GM19043 (cell line): ENCODE measurements around the gene RFX4.
"Not testable (repeated sequence)": the region's sequence is repeated elsewhere in the genome, so short reads cannot be mapped to it uniquely, and the experiment has no call there.

Source experiments
- ATAC-seq: cut with Tn5 transposase; IDR thresholded peaks from one replicate; pipeline ENCODE4 v1.9.1; 2021; ENCODE audit warnings: low read depth; ENCODE audit not compliant: unreplicated experiment

Gene RFX4

DNA sequence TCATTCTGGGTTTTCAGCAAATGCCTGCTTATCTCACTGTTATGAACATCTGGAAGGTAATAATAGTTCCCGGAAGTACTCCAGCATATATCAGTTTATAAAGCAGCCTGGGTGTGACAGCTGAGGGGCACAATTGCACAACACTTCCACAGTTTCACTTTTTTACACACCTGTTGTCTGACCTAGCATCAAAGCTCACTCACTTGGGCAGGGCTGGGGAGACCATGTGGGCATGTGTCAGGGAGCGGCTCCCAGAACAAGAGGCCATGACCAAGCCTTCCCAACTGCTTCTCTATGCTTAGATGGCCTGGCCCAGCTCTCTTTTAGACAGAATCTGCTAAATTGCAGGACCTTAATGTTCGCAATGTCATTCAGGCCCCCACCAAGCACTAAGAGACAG is 140.6 kb downstream of the RFX4 start:
- no peak for ATAC-seq

DNA sequence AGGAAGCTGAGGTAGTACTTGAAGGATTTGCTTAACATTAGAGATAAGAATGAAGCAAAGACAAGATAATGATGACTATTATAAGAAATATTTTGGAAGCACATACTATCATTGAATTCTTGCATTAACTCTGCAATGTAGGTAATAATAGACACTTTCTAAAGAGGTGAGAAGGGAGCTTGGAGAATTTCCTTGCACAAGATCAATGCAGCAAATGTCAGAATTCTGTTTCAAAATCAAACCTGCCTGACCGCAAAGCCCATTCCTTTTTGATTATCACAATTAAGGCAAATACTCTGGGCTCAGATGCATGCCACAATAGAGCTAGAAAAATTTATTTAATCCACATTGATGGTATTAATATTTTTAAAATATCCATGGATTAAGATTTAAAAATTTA is 141.3 kb downstream of the RFX4 start:
- ATAC-seq = no peak

DNA sequence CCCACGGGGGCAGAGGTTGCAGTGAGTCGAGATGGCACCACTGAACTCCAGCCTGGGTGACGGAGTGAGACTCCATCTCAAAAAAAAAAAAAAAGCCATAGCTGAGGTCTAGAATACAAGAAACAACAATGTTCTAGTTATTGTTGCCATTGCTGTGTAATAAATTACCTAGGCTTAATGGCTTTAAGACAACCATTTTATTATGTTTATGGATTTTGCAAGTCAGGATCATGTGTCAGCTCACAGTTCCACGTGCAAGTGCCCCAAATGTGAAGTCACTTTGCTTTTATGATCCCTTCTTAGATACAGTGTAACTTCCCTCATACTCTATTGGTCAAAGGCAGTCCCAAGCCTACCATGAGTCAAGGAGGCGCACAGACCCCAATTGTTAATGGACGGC is 142.1 kb downstream of the RFX4 start:
- no peak for ATAC-seq

DNA sequence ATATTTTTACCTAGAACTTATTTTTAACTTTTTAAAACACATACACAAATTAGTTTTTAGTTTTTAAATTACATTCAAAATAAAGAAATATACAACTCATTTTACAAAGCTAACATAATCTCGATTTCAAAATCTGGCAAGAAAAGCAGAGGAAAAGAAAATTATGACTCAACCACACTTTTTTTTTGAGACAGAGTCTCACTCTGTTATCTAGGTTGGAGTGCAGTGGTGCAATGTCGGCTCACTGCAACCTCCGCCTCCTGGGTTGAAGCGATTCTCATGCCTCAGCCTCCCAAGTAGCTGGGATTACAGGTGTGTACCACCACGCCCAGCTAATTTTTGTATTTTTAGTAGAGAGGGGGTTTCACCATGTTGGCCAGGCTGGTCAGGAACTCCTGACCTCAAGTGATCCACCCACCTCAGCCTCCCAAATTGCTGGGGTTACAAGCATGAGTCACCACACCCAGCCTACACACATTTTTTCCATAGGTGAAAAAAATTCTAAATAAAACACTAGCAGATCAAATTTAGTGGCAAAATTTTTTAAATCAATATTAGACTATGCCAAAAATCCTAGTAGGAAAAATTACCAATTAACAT is 143.9 kb downstream of the RFX4 start:
- not testable (repeated sequence) for ATAC-seq

DNA sequence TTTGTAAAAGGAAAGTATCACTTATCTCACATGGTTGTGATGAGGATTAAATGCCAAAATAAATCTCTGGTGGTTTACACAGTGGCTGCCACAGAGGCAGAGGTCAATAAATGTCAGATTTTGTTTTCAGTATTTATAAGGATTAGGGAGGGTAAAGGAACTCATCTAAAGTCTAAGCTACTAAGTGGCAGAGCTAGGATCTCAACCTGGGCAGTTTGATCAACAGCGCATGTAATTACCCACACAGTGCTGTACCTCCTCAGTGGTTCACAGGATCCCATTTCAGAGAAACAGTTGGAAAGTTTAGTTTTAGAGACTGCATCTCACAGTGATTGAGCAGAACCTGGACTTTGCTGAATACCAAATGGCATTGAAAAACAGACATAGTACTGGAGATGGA is 146.8 kb downstream of the RFX4 start:
- no peak for ATAC-seq

DNA sequence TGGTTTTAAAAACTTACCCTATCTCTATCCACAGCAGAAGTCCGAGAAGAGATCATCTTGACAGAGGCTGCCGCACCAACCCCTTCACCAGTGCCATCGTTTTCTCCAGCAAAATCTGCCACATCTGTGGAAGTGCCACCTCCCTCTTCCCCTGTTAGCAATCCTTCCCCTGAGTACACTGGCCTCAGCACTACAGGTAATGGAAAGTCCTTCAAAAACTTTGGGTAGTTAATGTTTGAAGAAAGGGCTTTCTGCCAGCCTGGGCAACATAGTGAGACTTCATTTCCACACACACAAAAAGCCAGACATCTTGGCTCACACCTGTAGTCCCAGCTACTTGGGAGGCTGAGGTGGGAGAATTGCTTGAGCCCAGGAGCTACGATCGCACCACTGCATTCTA is 150.1 kb downstream of the RFX4 start:
- ATAC-seq = no peak

DNA sequence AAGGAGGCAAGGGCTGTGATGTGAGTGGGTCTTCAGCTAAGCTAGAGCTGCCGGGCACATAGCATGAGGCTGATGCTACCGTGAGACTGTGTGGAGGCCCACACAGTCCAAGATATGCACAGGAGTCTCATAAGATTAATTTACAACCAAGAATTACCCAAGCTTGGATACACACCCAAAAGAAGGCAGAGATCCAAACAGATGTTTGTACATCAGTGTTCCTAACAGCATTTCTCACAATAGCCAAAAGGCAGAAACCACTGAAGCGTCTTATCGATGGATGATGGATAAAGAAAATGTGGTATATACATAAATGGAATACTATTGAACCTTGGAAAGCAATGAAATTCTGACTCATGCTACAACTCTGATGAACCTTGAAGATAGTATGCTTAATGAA is 150.9 kb downstream of the RFX4 start:
- ATAC-seq = no peak

DNA sequence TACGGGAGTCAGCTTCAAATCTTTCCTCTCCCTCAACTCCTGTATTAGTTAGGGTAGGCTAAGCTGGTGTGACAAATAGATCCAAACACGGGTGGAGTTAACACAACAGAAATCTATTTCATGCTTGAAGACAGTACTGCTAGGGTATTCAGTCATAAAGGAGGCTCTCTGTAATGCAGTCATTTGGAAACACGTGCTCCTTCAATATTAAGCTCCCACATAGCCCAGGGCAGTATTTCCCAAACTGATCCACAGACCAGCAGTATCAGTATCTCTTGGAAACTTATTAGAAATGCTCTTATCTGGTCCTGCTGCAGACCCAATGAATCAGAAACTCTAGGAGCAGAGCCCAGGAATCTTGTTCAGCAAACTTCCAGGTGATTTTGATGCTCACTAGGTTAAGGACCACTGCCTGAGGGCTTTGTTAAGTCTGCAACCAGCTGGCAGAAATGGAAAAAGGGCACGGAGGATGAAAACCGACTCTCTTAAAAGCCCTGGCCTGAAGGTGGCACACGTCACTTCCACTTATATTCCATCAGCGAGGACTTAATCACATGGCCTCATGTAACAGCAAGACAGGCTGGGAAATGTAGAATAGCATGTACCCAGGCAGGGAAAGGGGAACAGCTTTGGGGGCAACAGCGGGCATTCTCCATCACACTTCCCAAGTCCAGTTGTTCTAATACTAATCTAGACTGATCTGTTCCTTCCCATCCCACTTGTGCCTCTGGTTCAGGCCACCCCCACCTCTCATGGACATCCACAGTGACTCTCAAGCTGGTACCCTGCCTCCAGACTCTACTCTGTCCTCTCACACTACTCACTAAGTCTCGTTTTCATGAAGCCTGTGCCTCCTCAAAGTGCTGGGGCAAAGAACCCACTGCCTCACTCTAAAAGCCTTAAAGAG is 153.5 kb downstream of the RFX4 start:
- ATAC-seq = no peak

DNA sequence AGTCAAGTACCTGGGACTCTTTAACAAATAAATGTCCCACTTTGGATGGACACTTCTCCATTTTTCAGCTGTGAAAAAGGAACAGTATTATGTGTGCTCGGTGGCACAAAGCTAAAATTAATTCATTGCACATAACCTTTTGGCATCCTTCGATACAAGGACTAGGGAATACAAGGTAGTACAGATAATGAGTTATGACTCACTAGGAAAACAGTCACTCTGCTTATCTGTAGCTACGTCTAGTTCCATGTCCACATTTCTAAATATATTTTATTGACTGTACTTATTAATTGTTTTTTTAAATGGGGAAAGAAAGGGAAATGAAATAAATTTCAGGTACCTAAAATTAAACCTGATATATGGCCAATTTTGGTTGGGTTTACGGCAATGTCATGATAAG is 156.5 kb downstream of the RFX4 start:
- no peak for ATAC-seq

DNA sequence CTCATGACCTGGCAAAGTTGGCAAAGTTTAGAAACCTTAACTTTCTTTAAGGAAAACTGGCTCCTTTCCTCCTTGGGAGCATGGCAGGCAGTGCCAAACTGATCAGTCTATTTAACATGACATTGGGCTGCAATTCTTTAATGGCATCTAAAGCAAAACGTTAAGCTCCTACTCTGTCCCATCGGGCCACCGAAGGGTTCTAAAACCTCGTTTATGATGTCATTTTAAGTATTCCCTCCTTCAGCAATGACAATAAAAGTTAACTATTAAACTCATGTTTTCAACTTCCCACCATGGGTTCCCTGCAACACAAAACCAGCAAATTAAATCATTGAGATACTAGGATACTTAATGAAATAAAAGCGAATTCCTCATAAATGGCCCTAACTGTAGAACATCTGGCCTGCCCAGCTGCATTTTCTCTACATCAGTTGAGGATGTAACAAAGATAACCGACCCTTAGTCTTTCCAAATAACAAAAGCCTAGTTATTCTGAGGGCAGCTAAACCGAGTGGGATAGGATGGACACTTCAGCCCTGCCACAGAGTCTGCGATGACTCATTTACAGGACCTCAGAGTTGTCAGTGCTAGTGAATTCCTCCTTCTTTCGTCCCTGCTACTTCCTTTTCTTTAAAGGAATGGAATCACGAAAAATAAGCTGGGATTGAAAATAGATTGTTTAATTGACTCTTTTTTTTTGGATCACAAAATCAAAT is 157.2 kb downstream of the RFX4 start:
- ATAC-seq = no peak

DNA sequence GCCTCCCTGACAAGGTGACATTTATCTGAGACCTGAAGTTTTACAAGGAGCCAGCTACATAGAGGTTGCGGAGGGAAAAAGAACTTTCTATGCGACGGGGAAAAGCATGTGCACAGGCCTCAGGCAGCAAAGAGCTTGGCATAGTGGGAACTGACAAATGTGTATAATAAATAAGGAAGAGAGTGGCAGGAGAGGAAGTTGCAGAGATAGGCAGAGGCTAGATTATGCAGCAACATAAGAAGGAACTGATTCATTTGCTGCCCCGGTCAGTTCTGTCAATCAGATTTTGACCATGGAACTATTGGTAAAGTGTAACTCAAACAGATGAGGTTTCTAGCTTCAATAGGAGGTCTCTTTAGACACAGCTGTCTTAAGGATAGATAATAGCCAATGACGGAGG is 158.0 kb downstream of the RFX4 start:
- ATAC-seq = no peak

DNA sequence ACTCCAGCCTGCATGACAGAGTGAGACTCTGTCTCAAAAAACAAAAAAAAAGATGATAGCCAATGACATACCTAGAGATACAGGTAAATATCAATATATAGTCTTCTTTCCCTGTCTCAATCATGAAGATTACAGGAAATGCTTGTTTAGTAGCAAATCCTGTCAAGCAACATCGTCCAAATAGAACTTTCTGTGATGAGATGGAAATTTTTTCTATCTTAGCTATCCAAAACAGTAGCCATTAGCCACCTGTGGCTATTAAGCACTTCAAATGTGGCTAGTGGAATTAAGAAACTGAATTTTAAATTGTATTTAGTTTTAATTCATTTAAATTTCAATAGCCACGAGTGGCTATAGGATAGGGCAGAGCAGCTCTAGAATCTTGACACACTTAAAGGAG is 158.4 kb downstream of the RFX4 start:
- no peak for ATAC-seq

DNA sequence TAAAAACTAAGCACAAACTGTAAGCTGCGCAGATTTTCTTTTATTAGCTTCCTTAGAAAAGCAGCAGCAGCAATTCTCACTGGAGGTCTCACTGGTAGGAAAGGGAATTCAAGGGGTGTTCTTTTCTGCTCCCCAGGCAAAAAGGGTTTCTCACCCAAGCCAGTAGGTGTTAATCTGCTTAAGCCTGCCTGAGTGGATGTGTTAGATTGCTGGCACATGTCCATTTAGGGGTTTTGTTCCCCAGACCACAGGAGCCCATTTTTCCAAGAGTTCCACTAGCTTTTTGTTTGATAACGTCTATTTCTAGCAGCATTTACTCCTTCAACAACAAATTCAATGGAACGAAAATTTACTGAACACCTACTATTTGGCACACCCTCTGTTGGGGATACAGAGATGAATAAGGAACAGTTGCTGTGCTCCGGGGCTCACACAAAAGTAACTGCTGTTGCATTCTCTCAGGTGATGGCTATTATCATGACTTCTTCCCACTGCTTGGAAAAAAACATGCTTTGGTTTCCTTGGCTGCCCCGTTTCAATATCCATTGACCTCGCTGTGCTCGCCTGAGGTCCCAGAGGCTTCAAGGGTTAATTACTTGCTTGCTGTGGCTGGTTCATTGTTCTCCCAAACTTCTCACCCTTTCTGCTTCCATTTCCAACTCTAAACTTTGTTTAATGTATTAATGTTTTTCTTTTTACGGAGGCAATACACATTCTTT is 160.6 kb downstream of the RFX4 start:
- no peak for ATAC-seq

DNA sequence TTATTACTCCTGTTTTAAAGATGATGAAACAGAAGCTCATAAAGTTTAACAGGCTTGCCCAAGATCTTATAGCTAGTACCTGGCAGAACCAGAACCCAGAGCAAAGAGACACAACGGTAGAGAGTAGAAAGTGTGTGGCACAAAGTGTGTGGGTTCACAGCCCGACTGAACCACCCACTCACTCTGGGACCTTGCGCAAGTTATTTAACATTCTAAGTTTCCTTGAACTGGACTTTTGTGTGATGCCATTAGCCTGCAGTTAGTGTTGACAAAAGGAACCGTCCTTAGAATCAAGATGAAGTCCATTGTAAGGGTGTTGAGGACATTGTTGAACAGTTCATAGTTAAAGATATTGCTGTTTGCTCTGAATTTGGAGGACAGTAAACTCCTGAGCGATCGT is 161.8 kb downstream of the RFX4 start:
- no peak for ATAC-seq

DNA sequence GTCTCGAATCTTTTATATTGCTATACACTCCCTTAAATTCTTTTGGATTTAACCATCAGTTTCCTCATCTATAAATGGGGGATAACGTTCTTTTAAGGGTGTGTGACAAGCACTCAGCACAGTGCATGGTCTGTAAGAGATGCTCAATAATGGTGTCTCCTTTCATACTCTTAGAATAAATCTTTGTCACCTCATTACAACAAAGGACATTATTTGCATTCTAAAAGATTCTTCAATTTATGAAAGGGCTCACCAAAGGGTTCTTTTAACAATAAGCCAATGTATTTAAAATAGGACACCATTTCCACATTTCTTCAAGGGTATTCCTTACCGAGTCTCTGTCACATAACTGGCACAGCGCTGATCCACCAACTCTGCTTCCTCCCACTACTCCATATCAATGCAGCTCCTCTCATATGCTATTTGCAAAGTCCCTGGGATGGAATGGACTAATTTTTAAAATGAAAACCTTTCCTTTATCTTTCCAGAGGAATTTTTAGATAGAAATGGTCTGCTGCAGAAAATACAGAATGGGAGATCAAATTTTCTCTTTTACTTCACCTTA is 162.5 kb downstream of the RFX4 start:
- no peak for ATAC-seq

DNA sequence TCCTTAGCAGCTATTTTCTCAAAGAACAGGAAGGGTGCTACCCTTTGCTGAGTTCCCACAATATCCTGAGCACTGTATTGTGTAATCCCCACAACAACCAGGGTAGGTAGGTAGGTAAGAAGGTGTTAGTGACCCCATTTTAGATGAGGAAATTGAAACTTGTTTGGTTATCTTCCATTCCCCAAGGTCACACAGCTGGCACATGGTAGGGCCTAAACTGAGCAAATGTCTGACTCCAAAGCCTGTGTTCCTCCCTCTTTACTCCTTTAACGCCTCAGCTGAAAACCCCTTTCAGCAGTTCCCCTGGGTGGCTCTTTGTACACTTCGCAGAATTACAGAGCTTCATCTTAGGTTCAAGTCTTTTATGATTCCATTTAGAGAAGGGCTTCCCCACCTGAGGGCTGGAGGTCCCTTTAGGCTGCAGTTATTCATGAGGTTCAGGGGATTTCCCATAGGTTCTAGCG is 165.2 kb downstream of the RFX4 start:
- no peak for ATAC-seq

DNA sequence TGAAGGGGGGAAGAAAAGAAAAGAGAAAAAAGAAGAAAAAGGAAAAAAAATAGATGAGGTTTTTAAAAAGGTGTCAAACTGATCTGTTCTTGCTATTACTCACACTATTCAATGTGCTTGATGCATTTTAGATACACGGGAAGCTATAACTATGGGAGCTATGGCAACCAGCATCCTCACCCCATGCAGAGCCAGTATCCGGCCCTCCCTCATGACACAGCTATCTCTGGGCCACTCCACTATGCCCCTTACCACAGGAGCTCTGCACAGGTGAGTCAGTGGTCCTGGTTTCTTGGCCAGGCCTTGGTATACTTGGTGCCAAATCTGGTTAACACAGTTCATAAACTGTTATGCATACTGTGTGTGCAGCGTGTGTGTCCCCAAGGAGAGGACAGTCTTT is 167.7 kb downstream of the RFX4 start:
- no peak for ATAC-seq

DNA sequence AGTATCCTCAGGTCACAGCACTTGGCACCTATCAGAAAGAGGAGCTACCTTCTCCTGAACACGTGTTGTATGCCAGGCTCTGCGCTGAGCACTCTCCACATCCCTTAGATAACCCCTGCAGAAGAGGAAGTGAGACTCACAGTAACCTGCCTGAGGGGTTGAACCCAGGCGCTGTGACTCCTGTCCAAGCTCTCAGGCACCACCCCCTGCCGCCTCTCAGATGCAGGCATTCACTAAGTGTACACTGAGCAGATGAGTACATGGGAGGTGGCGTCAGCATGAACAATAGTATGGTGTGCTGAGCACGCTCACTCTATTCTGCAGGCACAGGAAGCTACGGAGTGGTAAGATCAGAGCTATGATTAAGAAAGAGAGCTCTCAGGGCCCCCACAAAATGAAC is 170.7 kb downstream of the RFX4 start:
- ATAC-seq = peak; percentile 98

DNA sequence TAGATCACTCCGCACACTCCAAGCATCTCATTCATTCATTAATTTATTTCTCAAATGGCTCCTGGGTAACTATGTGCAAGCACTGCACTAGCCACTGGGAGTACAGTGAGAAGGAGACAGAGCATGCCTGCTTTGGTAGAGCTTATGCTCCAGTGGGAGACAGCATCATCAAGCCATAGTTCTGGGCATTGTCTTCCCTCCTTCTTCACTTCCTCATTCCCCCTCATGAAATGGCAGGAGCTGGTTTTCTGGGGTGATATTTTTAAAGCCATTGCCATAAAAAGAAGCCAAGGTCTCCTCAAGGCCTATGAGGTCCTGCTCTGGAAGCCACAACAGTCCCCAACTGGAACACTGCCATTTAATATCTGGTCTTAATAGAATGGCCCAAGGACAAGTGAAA is 171.5 kb downstream of the RFX4 start:
- ATAC-seq = no peak

DNA sequence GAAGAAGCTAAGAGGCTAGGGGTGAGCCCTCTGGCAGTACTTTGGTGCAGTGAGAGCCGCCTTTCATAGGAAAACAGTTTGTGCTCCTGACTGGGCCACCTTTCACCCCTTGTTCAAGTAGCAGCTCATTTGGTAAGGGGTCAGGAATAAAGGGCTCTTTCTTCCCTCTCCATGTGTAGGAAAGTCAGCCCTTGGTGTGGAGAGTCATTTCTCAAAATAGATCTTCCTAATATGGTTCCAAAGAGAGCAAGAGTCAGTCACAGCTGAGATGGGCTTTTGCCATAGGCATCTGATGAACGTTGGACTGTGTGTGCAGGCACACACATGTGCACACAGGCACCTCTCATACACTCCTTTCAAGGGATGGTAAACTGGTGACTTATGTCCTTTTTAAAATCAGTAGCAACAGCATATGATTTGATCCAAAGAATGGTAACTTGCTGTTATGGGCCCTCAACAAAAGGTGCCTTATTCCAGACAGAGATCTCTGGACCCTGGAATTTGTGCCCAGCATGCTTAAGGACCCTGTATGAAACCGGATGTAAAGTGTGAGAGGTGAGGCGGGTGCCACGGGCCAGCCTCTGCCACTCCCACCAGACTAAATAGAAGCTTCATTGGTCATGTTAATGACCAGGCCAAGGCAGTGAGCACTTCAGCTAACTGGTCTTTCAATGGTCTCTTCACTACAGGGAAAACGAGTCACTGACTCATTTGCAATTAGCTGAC is 175.0 kb downstream of the RFX4 start:
- ATAC-seq = no peak
